Neural progenitor cell (in vitro differentiated cells): ENCODE results near the gene PSMA7. TPM values are rescaled to one million over a fixed set of nuclear protein-coding genes. Genes with fewer than 3 reads are reported as not detected.

Source experiments
- DNase-seq: peaks from one replicate; pipeline ENCODE4 v3.0.0-alpha.2; 2016; ENCODE audit warnings: low spot score
- H2AFZ ChIP-seq: fragments of 200-600 bp; sonication (generic); replicated peaks from 2 replicates; pipeline ENCODE4 v1.6.1; 2016; ENCODE audit warnings: antibody characterized with exemption
- H3F3A ChIP-seq: fragments of 200-600 bp; sonication (generic); 2 replicates; pipeline ENCODE4 v1.6.1; 2016; ENCODE audit warnings: antibody characterized with exemption, low read depth
- H3K27ac ChIP-seq: fragments of 200-600 bp; sonication (generic); 2 replicates; pipeline ENCODE4 v1.5.1; 2016; ENCODE audit warnings: mild to moderate bottlenecking
- H3K27me3 ChIP-seq: fragments of 200-600 bp; sonication (generic); 2 replicates; pipeline ENCODE4 v1.6.1; 2016; ENCODE audit warnings: mild to moderate bottlenecking, moderate library complexity
- H3K36me3 ChIP-seq: fragments of 200-600 bp; sonication (generic); 2 replicates; pipeline ENCODE4 v1.5.1; 2016
- H3K4me1 ChIP-seq: fragments of 200-600 bp; sonication (generic); 2 replicates; pipeline ENCODE4 v1.6.1; 2016; ENCODE audit warnings: mixed run types
- H3K4me2 ChIP-seq: fragments of 200-600 bp; sonication (generic); 2 replicates; pipeline ENCODE4 v1.6.1; 2016
- H3K4me3 ChIP-seq: fragments of 200-600 bp; sonication (generic); 2 replicates; pipeline ENCODE4 v1.5.1; 2016
- H3K79me2 ChIP-seq: fragments of 200-600 bp; sonication (generic); 2 replicates; pipeline ENCODE4 v1.6.1; 2016; ENCODE audit warnings: low read depth
- H3K9ac ChIP-seq: fragments of 200-600 bp; sonication (generic); 2 replicates; pipeline ENCODE4 v1.6.1; 2016
- H3K9me3 ChIP-seq: fragments of 200-600 bp; sonication (generic); 2 replicates; pipeline ENCODE4 v1.5.1; 2016; ENCODE audit warnings: low read depth
- H4K20me1 ChIP-seq: fragments of 200-600 bp; sonication (generic); 2 replicates; pipeline ENCODE4 v1.6.1; 2016; ENCODE audit warnings: low read depth
- H3K27ac Mint-ChIP-seq: 3 replicates; pipeline ENCODE4 v1.8.0; 2021; ENCODE audit warnings: mixed read lengths
- H3K27me3 Mint-ChIP-seq: 2 replicates; pipeline ENCODE4 v1.8.0; 2022; ENCODE audit warnings: low read depth, mild to moderate bottlenecking, inconsistent platforms, moderate library complexity, mixed read lengths; ENCODE audit not compliant: insufficient read depth
- H3K36me3 Mint-ChIP-seq: 3 replicates; pipeline ENCODE4 v1.8.0; 2021; ENCODE audit warnings: mixed read lengths
- H3K4me1 Mint-ChIP-seq: 3 replicates; pipeline ENCODE4 v1.8.0; 2021; ENCODE audit warnings: mixed read lengths
- H3K4me3 Mint-ChIP-seq: 3 replicates; pipeline ENCODE4 v1.8.0; 2021; ENCODE audit warnings: mild to moderate bottlenecking, moderate library complexity, mixed read lengths
- H3K9me3 Mint-ChIP-seq: 3 replicates; pipeline ENCODE4 v1.8.0; 2020; ENCODE audit warnings: mixed read lengths
- CTCF ChIP-seq: fragments of 200-600 bp; sonication (generic); IDR thresholded peaks from 2 replicates; pipeline ENCODE4 v1.5.1; 2017; ENCODE audit warnings: antibody characterized with exemption, mild to moderate bottlenecking
- EZH2 ChIP-seq: fragments of 200-600 bp; sonication (generic); IDR thresholded peaks from 2 replicates; pipeline ENCODE4 v1.6.1; 2017; ENCODE audit warnings: antibody characterized with exemption, mild to moderate bottlenecking, moderate library complexity
- EZH2phosphoT487 ChIP-seq: fragments of 200-600 bp; sonication (generic); IDR thresholded peaks from 2 replicates; pipeline ENCODE4 v1.6.1; 2017; ENCODE audit warnings: antibody characterized with exemption
- total RNA-seq: library from RNA; depleted of rRNA; stranded (reverse); fragments of >200 nt; gene quantifications from 2 replicates; pipeline ENCODE4 v1.2.3, GENCODE V29; 2015; ENCODE audit warnings: low replicate concordance

Gene PSMA7
- total RNA-seq, 1 donor from 2014 or later, result 237 TPM

GRCh38 chr20:62174021-62174804 is 31.0 kb upstream of the PSMA7 start:
- no peaks in the 10 kb centered on the region for H3K36me3 ChIP-seq
- no peaks in the 10 kb centered on the region for H3K9me3 Mint-ChIP-seq

GRCh38 chr20:62172666-62173065 is 29.5 kb upstream of the PSMA7 start:
- Mint-ChIP-seq H3K27me3 (peaks cover 6% of the 10 kb centered on the region), H3K9me3 (no peaks in the 10 kb centered on the region), H3K36me3 (peaks cover 17% of the 10 kb centered on the region), H3K27ac (no peak overlapping the region), H3K4me3 (no peak overlapping the region), H3K4me1 (no peaks in the 10 kb centered on the region)
- Histone ChIP-seq H4K20me1 (no peaks in the 10 kb centered on the region), H3K36me3 (no peaks in the 10 kb centered on the region), H3K4me2 (no peak overlapping the region), H2AFZ (no peak overlapping the region), H3K27me3 (no peaks in the 10 kb centered on the region), H3K4me1 (no peaks in the 10 kb centered on the region), H3K9me3 (no peaks in the 10 kb centered on the region), H3K4me3 (no peak overlapping the region), H3K79me2 (no peaks in the 10 kb centered on the region), H3K27ac (no peak overlapping the region), H3K9ac (no peak overlapping the region), H3F3A (no peaks in the 10 kb centered on the region)
- no peak for DNase-seq
- TF ChIP-seq EZH2phosphoT487 (no peak), EZH2 (no peak), CTCF (no peak)

More at GRCh38 chr20:62174021-62174804, 31.0 kb upstream of the PSMA7 start:
- no peak for DNase-seq
- Histone ChIP-seq H3K4me2 (no peak overlapping the region), H3K9ac (no peak overlapping the region), H3K27ac (no peak overlapping the region), H3K79me2 (no peaks in the 10 kb centered on the region), H3K27me3 (no peaks in the 10 kb centered on the region), H3K9me3 (no peaks in the 10 kb centered on the region), H3K4me3 (no peak overlapping the region), H3F3A (no peaks in the 10 kb centered on the region), H2AFZ (no peak overlapping the region), H4K20me1 (no peaks in the 10 kb centered on the region), H3K4me1 (no peaks in the 10 kb centered on the region)
- Mint-ChIP-seq H3K27ac (no peak overlapping the region), H3K4me1 (no peaks in the 10 kb centered on the region), H3K36me3 (peaks cover 17% of the 10 kb centered on the region), H3K4me3 (no peak overlapping the region), H3K27me3 (peaks cover 6% of the 10 kb centered on the region)
- TF ChIP-seq EZH2phosphoT487 (no peak), CTCF (no peak), EZH2 (no peak)

- H3F3A ChIP-seq, result no peaks in the 10 kb centered on the region
- peaks cover 6% of the 10 kb centered on the region for H3K27me3 Mint-ChIP-seq
- H3K36me3 Mint-ChIP-seq, result peaks cover 19% of the 10 kb centered on the region
- no peak overlapping the region for H3K4me3 ChIP-seq
- DNase-seq, result no peak
- H3K27ac Mint-ChIP-seq, result peak overlapping the region; percentile 57
- no peaks in the 10 kb centered on the region for H3K27me3 ChIP-seq
- no peak overlapping the region for H3K4me3 Mint-ChIP-seq
- H3K27ac ChIP-seq, result no peak overlapping the region
- no peak overlapping the region for H3K9ac ChIP-seq
- no peaks in the 10 kb centered on the region for H3K9me3 Mint-ChIP-seq
- no peaks in the 10 kb centered on the region for H3K4me1 Mint-ChIP-seq
- H3K79me2 ChIP-seq, result no peaks in the 10 kb centered on the region
- no peaks in the 10 kb centered on the region for H3K4me1 ChIP-seq
- no peak for TF ChIP-seq EZH2
- no peak for TF ChIP-seq EZH2phosphoT487
- TF ChIP-seq CTCF, result no peak
- H4K20me1 ChIP-seq, result no peaks in the 10 kb centered on the region
- no peak overlapping the region for H3K4me2 ChIP-seq
- no peak overlapping the region for H2AFZ ChIP-seq
- H3K36me3 ChIP-seq, result no peaks in the 10 kb centered on the region
- H3K9me3 ChIP-seq, result no peaks in the 10 kb centered on the region
Measured at GRCh38 chr20:62171245-62171644, 28.1 kb upstream of the PSMA7 start.
